MM.1S (cell line): Measurements from ENCODE around the gene DMTF1.
"Not testable (repeated sequence)": the region's sequence is repeated elsewhere in the genome, so short reads cannot be mapped to it uniquely, and the experiment has no call there.

ENCODE experiments used
- DNase-seq: peaks from one replicate; pipeline ENCODE4 v3.0.0-alpha.2; 2015
- H2AFZ ChIP-seq: fragments of 300-600 bp; sonication (generic); 2 replicates; pipeline ENCODE4 v1.6.0; 2016; ENCODE audit warnings: antibody characterized with exemption, low read length
- H3F3A ChIP-seq: fragments of 300-600 bp; sonication (generic); 2 replicates; pipeline ENCODE4 v1.6.1; 2016; ENCODE audit warnings: mild to moderate bottlenecking, antibody characterized with exemption, low read length, moderate library complexity, mixed read lengths; ENCODE audit not compliant: insufficient read depth
- H3K27ac ChIP-seq: fragments of 300-600 bp; sonication (generic); 2 replicates; pipeline ENCODE4 v1.5.1; 2016; ENCODE audit warnings: mild to moderate bottlenecking, low read length
- H3K27me3 ChIP-seq: fragments of 300-600 bp; sonication (generic); replicated peaks from 2 replicates; pipeline ENCODE4 v1.6.0; 2016; ENCODE audit warnings: low read length; ENCODE audit not compliant: insufficient read depth
- H3K36me3 ChIP-seq: fragments of 300-600 bp; sonication (generic); replicated peaks from 2 replicates; pipeline ENCODE4 v1.6.1; 2016; ENCODE audit warnings: mild to moderate bottlenecking, low read length, mixed read lengths; ENCODE audit not compliant: insufficient read depth
- H3K4me1 ChIP-seq: fragments of 300-600 bp; sonication (generic); 2 replicates; pipeline ENCODE4 v1.6.1; 2016; ENCODE audit warnings: low read length, mixed read lengths
- H3K4me2 ChIP-seq: fragments of 300-600 bp; sonication (generic); 2 replicates; pipeline ENCODE4 v1.6.0; 2016; ENCODE audit warnings: low read depth, low read length
- H3K4me3 ChIP-seq: fragments of 300-600 bp; sonication (generic); 2 replicates; pipeline ENCODE4 v1.5.1; 2016; ENCODE audit warnings: low read length, mixed read lengths
- H3K79me2 ChIP-seq: fragments of 300-600 bp; sonication (generic); 2 replicates; pipeline ENCODE4 v1.6.1; 2016; ENCODE audit warnings: mixed run types, low read length, mixed read lengths
- H3K9ac ChIP-seq: fragments of 300-600 bp; sonication (generic); 2 replicates; pipeline ENCODE4 v1.6.1; 2016; ENCODE audit warnings: low read length, mixed read lengths
- H3K9me2 ChIP-seq: fragments of 300-600 bp; sonication (generic); replicated peaks from 2 replicates; pipeline ENCODE4 v1.6.1; 2016; ENCODE audit warnings: mild to moderate bottlenecking, low read length, mixed read lengths; ENCODE audit not compliant: insufficient read depth
- H3K9me3 ChIP-seq: fragments of 300-600 bp; sonication (generic); replicated peaks from 2 replicates; pipeline ENCODE4 v1.6.1; 2016; ENCODE audit warnings: mild to moderate bottlenecking, low read length, mixed read lengths; ENCODE audit not compliant: insufficient read depth
- H4K20me1 ChIP-seq: fragments of 300-600 bp; sonication (generic); 2 replicates; pipeline ENCODE4 v1.6.1; 2016; ENCODE audit warnings: mild to moderate bottlenecking, low read length, moderate library complexity, mixed read lengths; ENCODE audit not compliant: insufficient read depth
- EZH2 ChIP-seq: fragments of 300-600 bp; sonication (generic); optimal IDR thresholded peaks from 2 replicates; pipeline ENCODE3; 2017; ENCODE audit warnings: low read depth, mild to moderate bottlenecking, antibody characterized with exemption, low read length, mixed read lengths
- EZH2phosphoT487 ChIP-seq: fragments of 300-600 bp; sonication (generic); IDR thresholded peaks from 2 replicates; pipeline ENCODE4 v1.6.1; 2018; ENCODE audit warnings: antibody characterized with exemption, low read length
- TF ChIP-seq, protein P1 (sequence below): fragments of 300-600 bp; sonication (generic); IDR thresholded peaks from 2 replicates; pipeline ENCODE4 v1.5.1; 2016; ENCODE audit warnings: antibody characterized with exemption, low read length, mixed read lengths

DMTF1 gene

DNA sequence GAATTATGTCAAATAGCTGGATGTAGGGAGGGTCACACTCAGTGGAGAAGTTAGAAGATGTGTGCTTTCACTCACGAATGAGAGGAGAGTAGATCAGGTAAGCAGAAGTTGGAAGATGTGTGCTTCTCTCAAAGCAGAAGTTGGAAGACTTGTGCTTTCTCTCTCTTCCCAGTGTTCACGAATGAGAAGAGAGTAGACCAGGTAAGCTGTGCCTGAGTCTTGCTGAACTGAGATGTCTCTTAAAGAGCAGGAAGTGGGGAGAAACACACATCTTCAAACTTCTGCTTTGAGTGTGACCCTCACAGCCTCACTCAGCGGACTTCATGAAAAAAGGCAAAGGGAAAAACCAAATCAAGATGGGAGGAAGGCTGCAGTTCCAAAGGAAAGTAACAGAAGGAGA lies 74.2 kb downstream of the DMTF1 start:
- Histone ChIP-seq H3K27ac (no peak overlapping the region), H3K4me2 (no peak overlapping the region), H3K27me3 (no peaks in the 10 kb centered on the region), H3K9me3 (no peaks in the 10 kb centered on the region), H3K4me1 (no peaks in the 10 kb centered on the region), H3K9ac (no peak overlapping the region), H3F3A (no peaks in the 10 kb centered on the region), H3K4me3 (no peak overlapping the region), H3K9me2 (no peaks in the 10 kb centered on the region), H4K20me1 (no peaks in the 10 kb centered on the region), H2AFZ (no peak overlapping the region), H3K79me2 (no peaks in the 10 kb centered on the region), H3K36me3 (no peaks in the 10 kb centered on the region)
- TF ChIP-seq EZH2 (no peak), EZH2phosphoT487 (no peak)
- TF ChIP-seq, protein P1, sequence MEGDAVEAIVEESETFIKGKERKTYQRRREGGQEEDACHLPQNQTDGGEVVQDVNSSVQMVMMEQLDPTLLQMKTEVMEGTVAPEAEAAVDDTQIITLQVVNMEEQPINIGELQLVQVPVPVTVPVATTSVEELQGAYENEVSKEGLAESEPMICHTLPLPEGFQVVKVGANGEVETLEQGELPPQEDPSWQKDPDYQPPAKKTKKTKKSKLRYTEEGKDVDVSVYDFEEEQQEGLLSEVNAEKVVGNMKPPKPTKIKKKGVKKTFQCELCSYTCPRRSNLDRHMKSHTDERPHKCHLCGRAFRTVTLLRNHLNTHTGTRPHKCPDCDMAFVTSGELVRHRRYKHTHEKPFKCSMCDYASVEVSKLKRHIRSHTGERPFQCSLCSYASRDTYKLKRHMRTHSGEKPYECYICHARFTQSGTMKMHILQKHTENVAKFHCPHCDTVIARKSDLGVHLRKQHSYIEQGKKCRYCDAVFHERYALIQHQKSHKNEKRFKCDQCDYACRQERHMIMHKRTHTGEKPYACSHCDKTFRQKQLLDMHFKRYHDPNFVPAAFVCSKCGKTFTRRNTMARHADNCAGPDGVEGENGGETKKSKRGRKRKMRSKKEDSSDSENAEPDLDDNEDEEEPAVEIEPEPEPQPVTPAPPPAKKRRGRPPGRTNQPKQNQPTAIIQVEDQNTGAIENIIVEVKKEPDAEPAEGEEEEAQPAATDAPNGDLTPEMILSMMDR: no peak
- DNase-seq: no peak

DNA sequence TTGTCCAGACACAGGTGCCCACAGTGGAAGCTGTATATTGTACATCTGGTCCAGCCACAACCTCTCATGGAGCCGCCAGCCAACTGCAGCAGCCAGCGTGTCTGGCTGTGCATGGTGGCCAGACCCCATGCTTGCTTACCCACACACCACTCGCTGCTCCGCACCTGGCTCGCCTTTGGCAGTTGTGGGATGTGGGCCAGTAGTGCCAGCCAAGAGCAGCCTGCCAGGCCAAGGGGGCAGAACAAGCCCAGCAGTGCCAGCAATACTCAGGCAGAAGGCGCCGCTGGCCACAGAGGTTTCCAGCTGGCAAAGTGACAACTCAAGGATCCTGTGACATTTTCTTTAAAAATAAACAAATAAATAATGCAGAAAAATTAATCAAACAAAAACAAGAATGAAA lies 79.0 kb downstream of the DMTF1 start:
- no peaks in the 10 kb centered on the region for H3K9me2 ChIP-seq
- no peak overlapping the region for H3K9ac ChIP-seq
- H3K79me2 ChIP-seq: no peaks in the 10 kb centered on the region
- TF ChIP-seq EZH2phosphoT487 (no peak), EZH2 (no peak)
- TF ChIP-seq, protein P1: no peak
- no peaks in the 10 kb centered on the region for H3F3A ChIP-seq
- no peak overlapping the region for H3K4me3 ChIP-seq
- H2AFZ ChIP-seq: no peak overlapping the region
- H3K27me3 ChIP-seq: no peaks in the 10 kb centered on the region
- H4K20me1 ChIP-seq: no peaks in the 10 kb centered on the region
- DNase-seq: no peak
- H3K4me2 ChIP-seq: no peak overlapping the region
- H3K36me3 ChIP-seq: no peaks in the 10 kb centered on the region
- no peaks in the 10 kb centered on the region for H3K4me1 ChIP-seq
- H3K27ac ChIP-seq: no peak overlapping the region
- no peaks in the 10 kb centered on the region for H3K9me3 ChIP-seq

DNA sequence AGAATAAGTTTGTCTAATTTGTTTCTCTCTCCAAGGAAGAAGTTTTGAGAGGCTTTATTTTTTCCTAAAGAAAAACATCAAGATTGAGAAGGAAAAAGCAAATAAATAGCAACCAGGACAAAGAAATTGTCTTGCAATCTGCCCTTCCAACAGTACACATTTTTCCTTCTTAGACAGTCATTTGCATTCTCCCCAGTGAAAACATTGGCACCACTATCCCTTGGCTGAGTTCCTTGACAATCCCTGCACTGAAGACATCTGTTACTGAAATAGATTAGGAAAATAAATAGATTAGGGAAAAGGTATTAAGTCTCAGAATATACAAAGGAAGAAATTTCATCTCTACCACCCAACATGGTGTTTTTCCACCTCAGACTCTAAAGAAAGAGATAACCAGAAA lies 79.5 kb downstream of the DMTF1 start:
- TF ChIP-seq EZH2phosphoT487 (no peak), EZH2 (no peak)
- TF ChIP-seq, protein P1: no peak
- Histone ChIP-seq H3K9ac (no peak overlapping the region), H3F3A (no peaks in the 10 kb centered on the region), H3K36me3 (no peaks in the 10 kb centered on the region), H3K4me3 (no peak overlapping the region), H3K9me3 (no peaks in the 10 kb centered on the region), H3K79me2 (no peaks in the 10 kb centered on the region), H3K27ac (no peak overlapping the region), H3K4me2 (no peak overlapping the region), H3K9me2 (no peaks in the 10 kb centered on the region), H3K4me1 (no peaks in the 10 kb centered on the region), H4K20me1 (no peaks in the 10 kb centered on the region), H2AFZ (no peak overlapping the region), H3K27me3 (no peaks in the 10 kb centered on the region)
- DNase-seq: no peak

DNA sequence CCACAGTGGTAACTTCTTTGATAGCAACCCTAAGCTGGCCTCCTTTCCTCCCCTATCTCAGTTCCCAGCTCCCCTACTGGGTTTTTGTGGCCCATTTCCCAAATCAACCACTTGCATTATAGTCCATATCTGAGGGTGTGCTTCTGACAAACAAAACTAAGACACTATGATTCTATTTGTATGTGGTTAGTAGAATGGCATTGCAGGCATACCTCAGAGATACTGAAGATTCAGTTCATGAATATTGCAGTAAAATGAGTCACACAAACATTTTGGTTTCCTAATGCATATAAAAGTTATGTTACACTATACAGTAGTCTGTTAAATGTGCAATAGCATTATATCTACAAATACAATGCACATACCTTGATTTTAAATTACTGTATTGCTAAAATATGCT lies 82.7 kb downstream of the DMTF1 start:
- Histone ChIP-seq H3K79me2 (no peaks in the 10 kb centered on the region), H3K4me1 (no peaks in the 10 kb centered on the region), H3F3A (no peaks in the 10 kb centered on the region), H3K36me3 (no peaks in the 10 kb centered on the region), H2AFZ (no peak overlapping the region), H3K27me3 (no peaks in the 10 kb centered on the region), H3K4me3 (no peak overlapping the region), H3K4me2 (no peak overlapping the region), H3K9me2 (no peaks in the 10 kb centered on the region), H3K27ac (no peak overlapping the region), H3K9ac (no peak overlapping the region), H3K9me3 (no peaks in the 10 kb centered on the region), H4K20me1 (no peaks in the 10 kb centered on the region)
- DNase-seq: no peak
- no peak for TF ChIP-seq EZH2

DNA sequence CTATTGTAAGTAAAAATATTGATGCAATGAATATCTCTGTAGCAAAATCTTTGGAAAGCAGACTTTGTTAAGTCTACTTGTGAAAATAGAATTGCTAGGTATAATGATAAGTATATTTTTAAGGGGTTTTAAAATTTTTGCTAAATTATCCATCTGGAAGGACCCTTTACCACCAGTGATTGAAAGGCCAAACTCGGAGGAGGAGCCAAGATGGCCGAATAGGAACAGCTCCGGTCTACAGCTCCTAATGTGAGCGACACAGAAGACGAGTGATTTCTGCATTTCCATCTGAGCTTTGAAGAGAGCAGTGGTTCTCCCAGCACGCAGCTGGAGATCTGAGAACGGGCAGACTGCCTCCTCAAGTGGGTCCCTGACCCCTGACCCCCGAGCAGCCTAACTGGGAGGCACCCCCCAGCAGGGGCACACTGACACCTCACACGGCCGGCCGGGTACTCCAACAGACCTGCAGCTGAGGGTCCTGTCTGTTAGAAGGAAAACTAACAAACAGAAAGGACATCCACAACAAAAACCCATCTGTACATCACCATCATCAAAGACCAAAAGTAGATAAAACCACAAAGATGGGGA lies 86.3 kb downstream of the DMTF1 start:
- H3K36me3 ChIP-seq, H3K9ac ChIP-seq, H3F3A ChIP-seq, H3K4me1 ChIP-seq, H3K4me2 ChIP-seq, H3K4me3 ChIP-seq, H3K27ac ChIP-seq, H3K27me3 ChIP-seq, DNase-seq, H3K9me3 ChIP-seq, H3K79me2 ChIP-seq, H3K9me2 ChIP-seq, H2AFZ ChIP-seq, H4K20me1 ChIP-seq: not testable (repeated sequence)

DNA sequence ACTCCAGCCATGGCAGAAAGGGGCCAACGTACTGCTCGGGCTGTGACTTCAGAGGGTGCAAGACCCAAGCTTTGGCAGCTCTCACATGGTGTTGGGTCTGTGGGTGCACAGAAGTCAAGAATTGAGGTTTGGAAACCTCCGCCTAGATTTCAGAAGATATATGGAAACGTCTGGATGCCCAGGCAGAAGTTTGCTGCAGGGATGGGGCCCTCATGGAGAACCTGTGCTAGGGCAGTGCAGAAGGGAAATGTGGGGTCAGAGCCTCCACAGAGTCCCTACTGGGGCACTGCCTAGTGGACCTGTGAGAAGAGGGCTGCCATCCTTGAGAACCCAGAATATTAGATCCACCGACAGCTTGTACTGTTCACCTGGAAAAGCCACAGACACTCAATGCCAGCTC lies 93.4 kb downstream of the DMTF1 start:
- not testable (repeated sequence) for H3K4me1 ChIP-seq, H2AFZ ChIP-seq, H3K79me2 ChIP-seq, H4K20me1 ChIP-seq, H3K27ac ChIP-seq, H3K4me3 ChIP-seq, H3K36me3 ChIP-seq, H3K9me2 ChIP-seq, H3F3A ChIP-seq, H3K9ac ChIP-seq, DNase-seq, H3K27me3 ChIP-seq, H3K4me2 ChIP-seq, H3K9me3 ChIP-seq
